GM19025 (cell line): ENCODE measurements around the gene GAS6.
"Not testable (repeated sequence)": the region's sequence is repeated elsewhere in the genome, so short reads cannot be mapped to it uniquely, and the experiment has no call there.

Source experiments
- ATAC-seq: cut with Tn5 transposase; IDR thresholded peaks from one replicate; pipeline ENCODE4 v1.9.1; 2021; ENCODE audit warnings: mild to moderate bottlenecking, low read depth, moderate library complexity; ENCODE audit not compliant: unreplicated experiment

The GAS6 gene

DNA sequence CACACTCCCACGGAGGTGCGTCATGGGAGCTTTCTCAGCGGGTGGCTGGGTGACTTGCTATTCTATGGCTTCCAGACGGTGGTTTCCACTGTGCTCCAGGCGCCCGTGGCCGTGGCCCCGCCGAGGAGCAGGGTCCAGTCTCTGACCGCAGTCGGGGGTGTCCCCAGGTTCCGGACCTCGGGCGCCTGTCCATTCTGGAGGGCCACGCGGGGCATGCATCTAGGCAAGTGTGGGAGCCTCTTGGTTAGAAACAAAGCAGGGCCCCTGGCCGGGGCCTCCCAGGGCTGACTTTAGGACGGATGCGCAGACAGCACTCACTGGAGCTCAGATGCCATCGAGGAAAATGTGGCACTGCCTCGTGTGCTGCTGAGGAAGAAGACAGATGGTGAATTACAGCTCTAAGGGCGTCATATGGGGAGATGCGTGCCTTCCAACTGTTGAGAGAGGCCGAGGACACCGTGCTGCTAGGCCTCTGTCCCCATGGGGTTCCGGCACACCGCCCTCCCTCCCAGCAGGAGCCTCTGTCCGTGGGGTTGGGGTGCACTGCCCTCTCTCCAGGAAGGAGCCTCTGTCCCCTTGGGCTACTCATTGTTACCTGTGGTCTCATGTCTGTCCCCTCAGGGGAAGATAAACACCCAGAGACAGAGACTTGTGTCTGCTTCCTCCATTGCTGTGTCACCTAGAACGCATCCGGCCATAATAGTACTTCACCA is 66.8 kb downstream of the GAS6 start:
- no peak for ATAC-seq

DNA sequence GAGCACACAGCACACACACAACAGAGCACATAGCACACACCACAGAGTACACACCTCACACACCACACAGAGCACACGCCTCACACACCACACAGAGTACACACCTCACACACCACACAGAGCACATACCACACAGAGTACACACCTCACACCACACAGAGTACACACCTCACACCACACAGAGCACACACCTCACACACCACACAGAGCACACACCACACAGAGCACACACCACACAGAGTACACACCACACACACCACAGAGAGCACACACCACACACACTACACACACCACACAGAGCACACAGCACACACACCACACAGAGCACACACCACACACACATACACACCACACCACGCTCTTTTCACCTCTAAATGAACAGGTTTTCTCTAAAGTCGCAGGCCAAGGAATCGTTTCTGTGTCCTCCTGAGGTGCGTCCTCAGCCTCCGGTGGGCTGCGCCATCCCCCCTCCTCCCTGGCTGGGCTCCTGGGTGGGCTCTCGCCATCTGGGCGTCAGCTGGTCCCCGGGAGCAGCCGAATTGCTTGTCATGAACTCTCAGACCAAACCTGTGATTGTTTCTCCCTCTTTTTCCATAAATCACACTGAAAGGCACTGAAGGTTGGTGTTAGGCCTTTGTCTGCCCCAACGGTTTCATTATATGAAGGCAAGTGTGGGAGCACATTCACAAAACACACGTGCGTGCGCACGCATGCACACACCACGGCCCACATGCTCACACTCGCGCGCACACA is 67.5 kb downstream of the GAS6 start:
- no peak for ATAC-seq

- not testable (repeated sequence) for ATAC-seq
Observed at GRCh38 chr13:113795362-113795761, 68.5 kb downstream of the GAS6 start.

DNA sequence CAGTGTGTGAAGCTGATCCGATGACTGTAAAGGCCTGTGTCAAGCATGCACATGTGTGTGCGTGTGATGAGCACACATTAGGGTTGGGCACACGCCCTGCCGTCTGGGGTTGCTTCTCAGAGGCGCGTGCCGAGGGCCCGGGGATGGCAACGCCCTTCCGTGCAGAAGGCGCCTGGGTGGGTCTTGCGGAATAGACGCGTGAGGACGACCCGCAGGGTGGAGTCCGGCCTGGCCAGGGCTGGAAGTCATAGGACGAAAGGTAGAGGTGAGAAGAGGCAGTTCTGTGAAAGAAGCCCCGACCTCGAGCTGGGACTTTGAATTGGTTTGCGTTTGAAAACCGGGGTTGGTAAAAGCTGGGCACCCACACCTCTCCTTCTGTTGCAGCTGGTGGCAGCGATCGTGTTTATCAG is 69.1 kb downstream of the GAS6 start:
- no peak for ATAC-seq

DNA sequence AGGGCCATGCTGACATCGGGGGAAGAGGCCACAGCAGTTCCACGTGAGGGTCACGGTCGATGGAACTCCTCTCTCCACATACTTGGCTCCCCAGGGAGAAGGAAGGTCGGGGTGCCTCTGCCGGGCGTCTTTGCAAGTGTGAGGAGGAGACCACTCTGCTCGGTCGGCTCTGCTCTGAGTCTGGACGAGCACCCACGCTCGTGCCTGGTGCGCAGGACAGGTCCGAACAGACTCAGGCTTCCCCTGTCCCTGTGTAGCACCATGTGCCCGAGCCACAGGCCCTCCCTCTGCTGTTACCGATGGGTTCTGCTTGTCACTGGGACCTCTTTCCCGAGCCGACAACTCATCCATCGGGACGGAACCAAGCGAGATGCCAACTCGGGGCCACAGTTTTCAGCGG is 69.8 kb downstream of the GAS6 start:
- no peak for ATAC-seq

- no peak for ATAC-seq
Observed at GRCh38 chr13:113793718-113794085, 70.2 kb downstream of the GAS6 start.

DNA sequence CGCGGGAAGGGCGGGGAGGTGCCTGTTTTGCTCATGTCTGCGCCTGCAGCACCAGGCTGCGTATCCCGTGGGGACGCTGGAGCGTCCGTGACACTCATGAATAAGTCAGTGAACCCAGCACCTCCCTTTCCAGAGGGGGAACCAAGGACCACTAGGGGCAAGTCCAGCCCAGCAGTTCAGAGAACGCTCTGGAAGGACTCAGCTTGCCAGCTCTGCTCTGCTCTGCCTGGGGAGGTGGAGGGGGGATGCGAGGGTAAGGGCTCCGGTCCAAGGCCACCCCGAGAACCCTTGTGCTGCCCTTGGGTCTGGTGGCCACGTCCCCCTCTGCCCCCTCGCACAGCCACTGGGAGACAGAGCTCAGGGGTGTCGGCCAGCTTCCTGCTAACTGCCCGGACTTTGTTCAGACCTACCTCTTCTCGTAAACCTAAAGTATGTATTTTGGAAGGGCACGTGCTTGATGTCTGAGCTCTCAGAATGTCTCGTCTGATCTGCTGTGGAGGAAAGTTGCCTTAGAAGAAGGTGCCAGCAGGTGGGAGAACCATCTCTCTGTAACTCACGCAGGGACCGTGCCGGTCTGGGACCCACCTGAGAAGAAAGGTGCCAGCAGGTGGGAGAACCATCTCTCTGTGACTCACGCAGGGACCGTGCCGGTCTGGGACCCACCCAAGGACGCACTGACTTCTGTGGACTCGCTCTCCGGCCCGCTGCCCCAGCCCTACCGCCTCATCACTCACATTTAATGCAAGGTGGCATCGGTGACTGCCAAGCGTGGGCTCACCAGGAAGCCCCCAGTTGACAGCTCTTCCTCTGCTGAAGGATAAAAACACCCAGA is 70.8 kb downstream of the GAS6 start:
- no peak for ATAC-seq

- ATAC-seq, result no peak
Observed at GRCh38 chr13:113792236-113792770, 71.6 kb downstream of the GAS6 start.

DNA sequence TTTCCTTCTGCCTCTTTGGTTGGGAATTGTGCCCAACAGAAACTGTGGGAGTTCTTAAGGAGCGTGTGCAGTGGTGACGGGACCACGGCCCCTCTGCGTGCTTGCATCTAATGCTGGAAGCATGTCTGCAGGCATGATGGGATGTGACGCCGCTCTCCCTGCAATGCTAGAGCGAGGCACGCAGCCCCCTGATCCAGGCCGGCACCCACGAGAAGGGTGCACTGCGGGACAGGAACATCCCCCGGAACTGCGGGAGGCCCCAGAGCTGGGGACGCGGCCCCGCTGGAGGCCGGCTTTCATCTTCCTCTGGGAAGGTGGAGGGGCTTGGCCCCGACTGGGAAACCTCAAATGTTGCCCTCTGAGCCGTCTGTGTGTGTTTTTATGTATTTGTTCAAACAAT is 72.1 kb downstream of the GAS6 start:
- ATAC-seq, result no peak

- ATAC-seq, result no peak
Observed at GRCh38 chr13:113791226-113791625, 72.7 kb downstream of the GAS6 start.

DNA sequence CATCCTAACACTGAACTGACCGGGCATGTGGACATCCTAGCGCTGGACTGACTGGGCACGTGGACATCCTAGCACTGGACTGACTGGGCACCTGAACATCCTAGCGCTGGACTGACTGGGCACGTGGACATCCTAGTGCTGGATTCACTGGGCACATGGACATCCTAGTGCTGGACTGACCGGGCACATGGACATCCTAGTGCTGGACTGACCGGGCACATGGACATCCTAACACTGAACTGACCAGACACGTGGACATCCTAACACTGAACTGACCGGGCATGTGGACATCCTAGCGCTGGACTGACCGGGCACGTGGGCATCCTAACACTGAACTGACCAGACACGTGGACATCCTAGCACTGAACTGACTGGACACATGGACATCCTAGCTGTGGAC is 73.9 kb downstream of the GAS6 start:
- ATAC-seq, result not testable (repeated sequence)

GRCh38 chr13:113789167-113789566 is 74.7 kb downstream of the GAS6 start:
- ATAC-seq, result no peak

- ATAC-seq, result no peak
Observed at GRCh38 chr13:113788413-113789135, 75.3 kb downstream of the GAS6 start.

GRCh38 chr13:113787694-113788093 is 76.2 kb downstream of the GAS6 start:
- no peak for ATAC-seq

DNA sequence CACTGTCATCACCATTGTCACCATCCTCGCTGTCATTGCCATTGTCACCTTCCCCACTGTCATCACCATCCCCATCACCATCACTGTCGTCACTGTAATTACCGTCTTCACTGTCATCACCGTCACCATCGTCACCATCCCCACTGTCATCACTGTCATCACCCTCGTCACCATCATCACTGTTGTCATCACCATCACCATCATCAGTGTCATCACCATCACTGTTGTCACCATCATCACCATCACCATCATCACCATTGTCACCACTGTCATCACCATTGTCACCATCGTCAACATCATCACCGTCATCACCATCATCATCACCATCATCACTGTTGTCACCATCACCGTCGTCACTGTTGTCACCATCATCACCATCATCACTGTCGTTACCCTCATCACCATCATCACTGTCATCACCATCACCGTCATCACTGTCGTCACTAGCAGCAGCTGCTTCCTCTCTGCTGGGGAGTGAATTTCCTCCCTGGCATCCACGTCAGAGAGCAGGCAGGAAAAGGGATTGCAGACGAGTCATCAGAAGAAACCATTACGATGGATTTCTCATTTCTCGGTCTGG is 77.5 kb downstream of the GAS6 start:
- ATAC-seq, result no peak

DNA sequence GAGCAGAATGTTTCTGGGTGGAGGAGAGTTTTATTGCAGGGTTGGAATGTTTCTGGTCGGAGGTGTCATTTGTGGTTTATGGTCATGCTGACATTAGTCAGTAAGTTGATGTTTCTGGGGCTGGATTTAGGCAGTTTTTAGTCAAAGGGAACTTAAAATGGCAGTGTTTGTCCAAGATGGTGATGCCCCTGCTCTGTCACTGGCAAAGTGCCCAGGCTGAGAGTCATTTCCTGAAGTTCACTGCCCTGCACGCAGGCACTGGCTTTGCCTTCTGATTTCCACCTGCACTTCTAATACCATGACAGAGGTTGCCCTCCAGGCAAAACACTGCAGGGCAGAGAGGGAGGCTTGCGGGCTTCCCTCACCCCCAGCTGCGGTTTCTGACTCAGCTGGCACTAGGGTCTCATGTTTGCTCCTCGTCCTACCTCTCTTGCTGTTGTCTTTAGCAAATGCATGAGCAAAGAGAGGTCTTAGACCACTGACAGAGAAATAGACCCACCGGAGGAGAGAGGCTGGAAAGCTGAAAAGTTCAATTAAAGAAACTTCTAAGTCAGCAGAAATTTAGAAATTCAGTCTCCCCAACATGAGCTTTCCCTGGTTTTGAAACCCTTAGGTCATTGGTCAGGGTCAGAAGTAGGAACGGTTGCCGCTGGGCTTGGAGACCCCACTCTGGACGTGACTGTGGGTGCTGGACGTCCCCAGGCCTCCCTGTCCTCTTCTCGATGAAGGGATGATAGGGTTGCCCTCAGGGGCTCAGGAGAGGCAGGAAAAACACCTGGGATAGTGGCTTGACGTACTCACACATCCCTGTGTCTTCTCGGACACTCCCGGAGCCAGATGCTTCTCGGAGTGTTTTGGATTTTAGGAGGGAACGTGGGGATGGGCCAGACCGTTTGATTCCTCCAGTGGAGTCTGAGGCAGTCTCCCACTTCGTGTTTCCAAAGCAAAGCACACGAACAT is 78.5 kb downstream of the GAS6 start:
- ATAC-seq, result no peak

GRCh38 chr13:113784645-113785024 is 79.2 kb downstream of the GAS6 start:
- ATAC-seq, result no peak

DNA sequence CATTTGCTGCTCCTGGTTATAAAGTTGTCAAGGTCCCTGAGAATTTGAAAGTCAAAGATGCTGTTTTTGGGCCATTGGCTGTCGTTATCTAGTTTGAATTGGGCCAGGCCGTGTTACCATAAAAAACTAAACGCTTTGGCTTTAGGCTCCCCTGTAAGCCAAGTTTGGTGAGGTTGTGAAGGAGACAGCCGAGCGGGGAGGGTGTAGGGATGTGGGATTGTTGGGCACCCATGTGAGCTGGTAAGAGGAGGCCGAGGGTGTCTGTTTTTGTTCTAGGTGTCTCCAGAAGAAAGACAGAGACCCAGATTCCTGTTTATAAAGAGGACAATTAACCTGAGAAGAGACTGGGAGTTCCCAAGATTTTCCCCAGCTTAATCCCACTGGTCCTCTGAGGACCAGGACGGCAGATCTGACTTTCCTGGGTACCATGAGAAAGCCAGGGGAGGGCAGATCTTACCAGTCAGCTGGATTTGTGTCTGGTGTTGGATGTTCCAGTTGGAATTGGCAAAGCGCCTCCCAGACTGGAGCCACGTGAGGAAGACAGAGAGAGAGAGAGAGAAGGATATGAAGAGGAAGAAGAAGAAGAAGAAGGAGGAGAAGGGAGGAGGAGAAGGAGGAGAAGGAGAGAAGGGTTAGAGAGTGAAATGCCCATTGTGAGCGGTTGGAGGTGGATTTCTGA is 79.8 kb downstream of the GAS6 start:
- no peak for ATAC-seq
